RWPE2 (cell line): ENCODE measurements around the gene NOL4L.

Experiments used
- ATAC-seq: fragments of 200-7000 bp; cut with Tn5 transposase; 3 replicates; pipeline ENCODE4 v1.9.1; 2021; ENCODE audit warnings: low read depth
- DNase-seq: peaks from one replicate; pipeline ENCODE4 v3.0.0-alpha.2; 2020; ENCODE audit warnings: low spot score
- H3K27ac ChIP-seq: fragments of 450-650 bp; 2 replicates; pipeline ENCODE4 v1.5.1; 2017; ENCODE audit warnings: mild to moderate bottlenecking; ENCODE audit not compliant: poor library complexity, severe bottlenecking
- H3K27me3 ChIP-seq: fragments of 250-450 bp; sonication (Bioruptor Pico); 2 replicates; pipeline ENCODE4 v1.5.1; 2021; ENCODE audit warnings: mild to moderate bottlenecking, moderate library complexity; ENCODE audit not compliant: insufficient read depth, poor library complexity, severe bottlenecking
- H3K36me3 ChIP-seq: fragments of 250-450 bp; sonication (Bioruptor Pico); 2 replicates; pipeline ENCODE4 v1.5.1; 2020; ENCODE audit warnings: low read depth, mild to moderate bottlenecking, moderate library complexity
- H3K4me1 ChIP-seq: fragments of 250-450 bp; sonication (Bioruptor Pico); 2 replicates; pipeline ENCODE4 v1.5.1; 2021; ENCODE audit warnings: mild to moderate bottlenecking, moderate library complexity; ENCODE audit not compliant: insufficient read depth, poor library complexity, severe bottlenecking
- H3K4me3 ChIP-seq: fragments of 250-450 bp; sonication (Bioruptor Pico); 2 replicates; pipeline ENCODE4 v1.5.1; 2021; ENCODE audit warnings: mild to moderate bottlenecking, moderate library complexity; ENCODE audit not compliant: severe bottlenecking
- H3K9me3 ChIP-seq: fragments of 250-450 bp; sonication (Bioruptor Pico); 2 replicates; pipeline ENCODE4 v1.5.1; 2021; ENCODE audit warnings: mild to moderate bottlenecking, moderate library complexity; ENCODE audit not compliant: severe bottlenecking
- TF ChIP-seq, protein P1 (sequence below): fragments of 450-650 bp; IDR thresholded peaks from one replicate; pipeline ENCODE4 v1.5.1; 2017; ENCODE audit warnings: mild to moderate bottlenecking, moderate library complexity; ENCODE audit not compliant: poor library complexity, severe bottlenecking

NOL4L gene

DNA sequence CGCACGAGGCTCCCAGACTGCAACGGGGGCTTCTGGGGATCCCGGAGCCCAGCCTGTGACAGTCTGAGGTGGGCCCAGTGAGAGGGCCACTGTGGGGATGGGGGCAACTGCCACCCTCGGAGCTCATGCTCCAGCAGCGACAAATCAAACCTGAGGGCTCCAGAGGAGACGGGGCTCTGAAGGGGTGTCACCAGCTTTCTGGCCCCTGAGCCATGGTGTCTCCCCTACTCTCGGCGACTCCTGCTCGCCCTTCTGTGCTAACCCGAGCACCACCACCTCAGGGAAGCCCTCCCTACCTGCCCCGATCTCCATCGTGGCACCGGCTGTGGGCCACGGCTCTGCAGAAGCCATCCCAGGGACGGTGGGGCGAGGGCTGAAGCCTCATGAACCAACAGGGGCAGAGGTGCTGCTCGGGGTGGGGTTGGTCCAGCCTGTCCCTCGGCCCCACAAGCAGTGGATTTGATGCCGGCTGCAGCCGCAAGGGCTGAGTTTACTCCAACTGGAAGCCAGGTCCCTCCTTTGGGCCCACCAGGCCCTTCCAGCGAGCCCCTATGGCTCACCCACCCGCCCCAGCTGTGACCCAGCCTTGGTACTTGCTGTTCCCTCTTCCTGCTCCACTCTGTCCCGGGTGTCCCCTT, 124.3 kb downstream of the NOL4L start:
- DNase-seq (peak; percentile 80), ATAC-seq (no peak)
- Histone ChIP-seq H3K9me3 (no peaks in the 10 kb centered on the region), H3K4me1 (no peaks in the 10 kb centered on the region), H3K27ac (no peak overlapping the region), H3K4me3 (no peak overlapping the region), H3K27me3 (no peaks in the 10 kb centered on the region), H3K36me3 (no peaks in the 10 kb centered on the region)
- TF ChIP-seq, protein P1, sequence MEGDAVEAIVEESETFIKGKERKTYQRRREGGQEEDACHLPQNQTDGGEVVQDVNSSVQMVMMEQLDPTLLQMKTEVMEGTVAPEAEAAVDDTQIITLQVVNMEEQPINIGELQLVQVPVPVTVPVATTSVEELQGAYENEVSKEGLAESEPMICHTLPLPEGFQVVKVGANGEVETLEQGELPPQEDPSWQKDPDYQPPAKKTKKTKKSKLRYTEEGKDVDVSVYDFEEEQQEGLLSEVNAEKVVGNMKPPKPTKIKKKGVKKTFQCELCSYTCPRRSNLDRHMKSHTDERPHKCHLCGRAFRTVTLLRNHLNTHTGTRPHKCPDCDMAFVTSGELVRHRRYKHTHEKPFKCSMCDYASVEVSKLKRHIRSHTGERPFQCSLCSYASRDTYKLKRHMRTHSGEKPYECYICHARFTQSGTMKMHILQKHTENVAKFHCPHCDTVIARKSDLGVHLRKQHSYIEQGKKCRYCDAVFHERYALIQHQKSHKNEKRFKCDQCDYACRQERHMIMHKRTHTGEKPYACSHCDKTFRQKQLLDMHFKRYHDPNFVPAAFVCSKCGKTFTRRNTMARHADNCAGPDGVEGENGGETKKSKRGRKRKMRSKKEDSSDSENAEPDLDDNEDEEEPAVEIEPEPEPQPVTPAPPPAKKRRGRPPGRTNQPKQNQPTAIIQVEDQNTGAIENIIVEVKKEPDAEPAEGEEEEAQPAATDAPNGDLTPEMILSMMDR, result no peak

DNA sequence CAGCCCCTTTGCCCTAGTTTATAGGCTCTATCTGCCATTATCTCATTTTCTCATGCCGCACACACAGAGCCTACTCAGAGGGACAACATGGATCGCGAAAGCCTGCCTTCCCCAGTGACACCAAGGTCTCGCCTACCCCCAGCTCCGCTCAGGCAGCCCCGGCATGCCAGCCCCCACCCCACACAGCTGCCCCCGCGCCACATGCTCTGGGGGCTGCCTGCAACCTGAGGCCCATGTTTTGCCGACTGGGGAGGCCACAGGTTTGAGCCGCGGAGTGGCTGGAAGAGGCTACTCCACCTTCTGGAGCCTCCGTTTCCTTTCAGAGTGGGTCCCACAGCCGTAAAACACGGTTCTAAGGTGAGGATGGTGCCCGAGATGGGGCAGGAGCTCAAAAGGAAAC, 124.9 kb downstream of the NOL4L start:
- H3K9me3 ChIP-seq, result no peaks in the 10 kb centered on the region
- TF ChIP-seq, protein P1, result no peak
- H3K4me3 ChIP-seq, result no peak overlapping the region
- H3K4me1 ChIP-seq, result no peaks in the 10 kb centered on the region
- ATAC-seq (no peak), DNase-seq (no peak)
- H3K27ac ChIP-seq, result no peak overlapping the region
- H3K36me3 ChIP-seq, result no peaks in the 10 kb centered on the region
- no peaks in the 10 kb centered on the region for H3K27me3 ChIP-seq

DNA sequence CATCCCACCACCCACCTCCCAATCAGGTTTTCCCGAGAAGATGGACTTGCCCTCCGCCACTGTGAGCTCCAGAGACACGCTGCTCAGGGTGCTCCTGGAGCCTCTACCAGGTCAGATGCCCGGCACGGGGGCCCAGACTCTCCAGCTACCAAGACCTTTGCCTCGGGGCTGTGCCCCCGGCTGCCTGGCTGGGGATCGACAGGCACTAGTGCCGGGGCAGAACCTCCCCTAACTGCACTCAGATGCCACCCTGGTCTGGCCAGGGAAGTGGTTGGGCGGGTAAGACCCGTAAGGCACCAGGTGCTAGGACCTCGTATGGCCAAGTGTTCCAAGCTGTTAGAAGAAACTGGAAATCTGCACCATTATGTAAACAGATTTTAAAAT, 126.3 kb downstream of the NOL4L start:
- H3K27ac ChIP-seq, result no peak overlapping the region
- peak; percentile 83 for DNase-seq
- no peaks in the 10 kb centered on the region for H3K4me1 ChIP-seq
- no peaks in the 10 kb centered on the region for H3K36me3 ChIP-seq
- TF ChIP-seq, protein P1, result no peak
- H3K4me3 ChIP-seq, result no peak overlapping the region
- H3K27me3 ChIP-seq, result no peaks in the 10 kb centered on the region
- no peaks in the 10 kb centered on the region for H3K9me3 ChIP-seq
- no peak for ATAC-seq

DNA sequence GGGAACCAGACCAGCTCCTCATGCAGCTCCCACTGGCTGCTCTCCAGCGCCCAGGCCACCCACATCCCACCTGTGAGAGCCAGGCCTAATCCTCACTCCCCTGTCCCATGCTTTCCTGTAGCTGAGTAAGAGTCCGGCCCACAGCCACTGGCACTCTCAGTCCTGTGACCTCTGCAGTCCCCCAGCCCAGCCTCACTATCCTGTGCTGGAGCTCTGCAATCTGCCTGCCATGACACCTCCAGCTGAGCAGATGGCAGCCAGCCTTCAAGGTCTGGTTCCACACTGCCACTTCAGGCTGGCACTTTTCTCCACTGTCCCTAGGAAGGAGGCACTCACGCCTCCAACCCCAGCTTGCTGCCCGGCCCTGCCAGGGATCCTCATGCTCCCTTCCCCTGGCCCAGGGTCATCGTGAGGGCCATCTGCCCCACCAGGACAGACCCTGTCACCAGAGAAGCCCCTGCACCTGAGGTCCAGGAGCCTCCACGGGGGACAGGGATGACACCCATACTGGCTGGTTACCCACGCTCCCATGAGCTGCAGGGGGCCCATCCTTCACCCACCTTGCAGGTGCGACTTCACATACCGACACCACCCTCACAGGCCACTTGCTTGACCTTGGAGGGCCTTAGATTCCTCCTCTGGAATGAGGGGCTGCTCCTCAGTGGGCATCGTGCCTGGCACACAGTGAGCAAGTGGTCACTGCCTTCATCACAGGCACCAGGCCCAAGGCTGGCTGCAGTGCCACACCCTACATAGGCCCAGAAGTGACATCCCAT, 126.9 kb downstream of the NOL4L start:
- ATAC-seq, result no peak; the same call in 2 of the 3 replicates
- H3K36me3 ChIP-seq, result no peaks in the 10 kb centered on the region

More for the DNA sequence above, 126.9 kb downstream of the NOL4L start:
- Histone ChIP-seq H3K9me3 (no peaks in the 10 kb centered on the region), H3K27me3 (no peaks in the 10 kb centered on the region), H3K4me3 (no peak overlapping the region), H3K27ac (no peak overlapping the region), H3K4me1 (no peaks in the 10 kb centered on the region)
- DNase-seq, result peak; percentile 82
- TF ChIP-seq, protein P1, result no peak
